NCI-H2081 (cell line): Measurements from ENCODE around the gene LRMDA.

Experiments
- DNase-seq, 2 experiments: peaks; one replicate each; lab custom pipeline; 2025; lab: John Stamatoyannopoulos, UW

LRMDA gene

DNA sequence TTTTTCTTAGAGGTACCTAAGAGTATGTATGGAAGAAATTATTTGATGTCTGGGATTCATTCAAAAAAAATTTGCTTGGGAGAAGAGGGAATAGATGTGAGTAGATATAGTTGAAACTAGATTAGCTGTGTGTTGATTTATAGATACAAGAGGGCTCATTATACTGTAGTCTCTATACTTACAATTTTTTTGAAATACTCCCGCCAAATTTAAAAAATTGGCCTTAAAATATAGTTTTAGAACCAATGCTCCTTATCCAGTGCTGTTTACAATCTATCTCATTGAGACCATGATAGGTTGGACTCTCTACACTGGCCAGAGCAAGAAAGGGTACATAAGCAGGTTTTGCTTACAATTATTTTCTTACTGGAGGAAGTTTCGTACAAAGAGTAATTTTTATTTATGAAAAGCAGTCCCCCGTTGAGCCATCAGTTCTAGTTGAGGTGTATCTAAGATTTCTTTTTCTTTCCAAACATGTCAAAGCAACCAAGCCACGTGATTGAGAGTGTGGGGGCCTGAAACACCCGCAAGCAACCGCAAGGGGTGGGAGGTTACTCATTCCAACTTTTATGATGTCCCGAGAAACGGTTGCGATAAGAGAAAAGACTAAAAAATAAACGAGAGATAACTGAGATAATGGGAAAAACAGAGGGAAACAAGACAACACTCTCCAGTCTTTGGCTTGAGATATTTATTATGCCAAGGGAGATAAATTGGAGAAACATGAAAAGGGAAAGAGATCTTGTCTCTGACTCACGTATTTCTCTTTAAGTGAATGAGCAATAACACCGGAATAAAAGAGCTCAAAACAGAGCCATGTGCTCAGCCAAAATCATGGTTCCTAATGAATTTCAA, 729.2 kb downstream of the LRMDA start:
- DNase-seq = no peak

- DNase-seq = no peak
Measured at GRCh38 chr10:76161301-76161582, 729.8 kb downstream of the LRMDA start.

DNA sequence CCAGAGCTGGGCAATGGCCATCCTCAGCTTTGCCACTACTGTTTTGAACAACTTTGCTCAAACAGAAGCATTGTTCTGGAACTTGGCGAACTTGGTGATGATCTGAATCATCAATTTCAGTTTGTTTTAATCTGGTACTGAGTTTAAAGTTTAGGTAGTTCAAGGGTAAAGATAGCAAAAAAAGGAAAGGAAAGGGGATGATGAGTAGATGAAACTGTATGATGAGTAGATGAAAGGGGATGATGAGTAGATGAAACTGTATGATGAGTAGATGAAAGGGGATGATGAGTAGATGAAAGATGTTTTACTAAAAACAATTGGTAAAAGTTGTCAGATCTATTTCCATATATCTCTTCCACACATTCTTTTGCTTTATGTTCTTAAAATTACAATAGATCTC, 737.0 kb downstream of the LRMDA start:
- no peak for DNase-seq

GRCh38 chr10:76169246-76169645, 737.8 kb downstream of the LRMDA start:
- no peak for DNase-seq

- no peak for DNase-seq
Measured at GRCh38 chr10:76172020-76172419, 740.6 kb downstream of the LRMDA start.

DNA sequence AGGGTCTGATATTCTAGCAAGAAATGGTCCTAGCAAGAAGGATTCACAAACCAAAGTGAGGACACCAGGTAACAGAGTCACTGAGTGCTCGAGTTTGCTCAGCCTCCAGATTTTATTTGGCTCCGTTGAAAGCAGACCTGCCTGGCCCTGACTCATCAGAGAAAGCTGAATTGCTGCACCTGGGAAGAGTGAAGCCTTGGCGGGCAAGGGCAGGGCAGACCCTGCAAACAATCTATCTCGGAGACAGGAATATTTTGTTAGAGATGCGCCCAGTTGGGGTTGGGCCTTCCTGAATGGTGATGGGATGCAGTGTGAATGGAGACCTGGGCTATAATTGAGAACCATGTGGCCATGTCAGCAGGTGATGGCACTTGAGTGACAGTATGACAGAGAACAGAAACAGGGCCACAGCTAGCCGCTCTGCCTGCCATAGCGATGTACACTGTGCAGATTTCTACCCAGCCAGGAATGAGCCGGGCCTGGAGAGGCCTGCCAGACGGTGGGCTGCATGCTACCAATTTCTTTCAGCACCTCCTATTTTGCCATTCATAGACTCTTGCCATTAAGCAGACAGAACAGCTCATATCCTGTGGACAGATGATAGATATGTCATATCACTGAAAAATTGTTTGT, 744.2 kb downstream of the LRMDA start:
- no peak for DNase-seq

- DNase-seq = no peak
Measured at GRCh38 chr10:76176166-76176550, 744.7 kb downstream of the LRMDA start.

DNA sequence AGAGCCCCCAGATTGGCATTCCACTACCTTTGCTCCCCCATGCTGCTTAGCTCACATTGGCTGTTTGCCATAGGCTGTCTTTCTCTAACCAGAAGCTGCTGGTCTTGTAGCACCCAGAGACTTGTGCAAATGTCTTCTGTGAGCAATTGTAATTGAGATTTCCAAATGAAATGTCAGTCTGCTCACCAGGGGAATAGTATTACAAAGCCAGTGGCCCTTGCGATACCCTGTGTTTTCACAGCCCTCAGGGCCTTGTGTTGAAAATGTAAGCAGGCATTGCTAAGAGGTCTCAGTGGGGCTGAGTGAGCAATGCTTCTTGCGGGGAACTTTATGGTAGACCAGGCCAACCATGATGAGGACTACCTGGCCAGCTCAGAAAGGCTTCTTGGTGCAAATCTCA, 746.5 kb downstream of the LRMDA start:
- DNase-seq = no peak

GRCh38 chr10:76178532-76179292, 747.3 kb downstream of the LRMDA start:
- DNase-seq = no peak

DNA sequence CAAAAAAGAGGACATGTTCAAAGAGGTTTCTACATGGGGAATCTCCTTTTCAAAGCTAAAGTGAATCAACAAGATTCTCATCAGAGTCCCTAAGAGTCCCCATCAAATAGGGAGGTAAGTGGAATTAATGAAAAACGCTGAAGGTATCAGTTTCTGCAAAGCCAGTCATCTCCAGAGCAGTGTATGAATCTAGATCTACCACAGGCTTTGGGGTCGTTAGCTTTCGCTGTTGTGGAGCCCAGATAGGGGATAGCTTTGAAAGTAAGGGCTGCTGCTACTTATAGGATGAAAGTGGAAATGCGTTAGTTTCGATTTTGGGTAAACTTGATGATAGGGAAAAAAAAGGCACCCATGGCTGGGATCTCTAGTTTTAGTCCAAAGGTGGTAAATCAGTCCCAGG, 748.4 kb downstream of the LRMDA start:
- DNase-seq = no peak

GRCh38 chr10:76184647-76185046, 753.2 kb downstream of the LRMDA start:
- DNase-seq = no peak

- no peak for DNase-seq
Measured at GRCh38 chr10:76185471-76186301, 754.3 kb downstream of the LRMDA start.

DNA sequence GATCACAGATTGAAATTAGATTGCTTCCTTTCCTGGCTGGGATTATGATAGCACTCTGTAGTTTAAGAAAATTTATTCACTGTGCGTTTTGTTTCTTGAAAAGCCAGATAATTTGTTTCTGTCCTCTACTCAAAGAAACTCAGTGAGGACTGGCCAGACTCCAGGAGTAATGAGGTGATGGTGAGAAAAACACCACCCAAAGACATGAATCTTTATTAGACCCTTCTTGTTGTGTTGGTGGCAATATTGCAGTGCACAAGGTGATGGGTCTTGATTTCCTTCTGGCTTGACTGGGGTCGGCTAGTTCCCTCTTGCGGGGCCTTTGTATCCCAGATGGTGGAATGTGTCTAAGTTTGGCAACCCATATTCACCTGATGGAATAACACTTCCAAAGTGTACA, 756.8 kb downstream of the LRMDA start:
- DNase-seq = no peak

DNA sequence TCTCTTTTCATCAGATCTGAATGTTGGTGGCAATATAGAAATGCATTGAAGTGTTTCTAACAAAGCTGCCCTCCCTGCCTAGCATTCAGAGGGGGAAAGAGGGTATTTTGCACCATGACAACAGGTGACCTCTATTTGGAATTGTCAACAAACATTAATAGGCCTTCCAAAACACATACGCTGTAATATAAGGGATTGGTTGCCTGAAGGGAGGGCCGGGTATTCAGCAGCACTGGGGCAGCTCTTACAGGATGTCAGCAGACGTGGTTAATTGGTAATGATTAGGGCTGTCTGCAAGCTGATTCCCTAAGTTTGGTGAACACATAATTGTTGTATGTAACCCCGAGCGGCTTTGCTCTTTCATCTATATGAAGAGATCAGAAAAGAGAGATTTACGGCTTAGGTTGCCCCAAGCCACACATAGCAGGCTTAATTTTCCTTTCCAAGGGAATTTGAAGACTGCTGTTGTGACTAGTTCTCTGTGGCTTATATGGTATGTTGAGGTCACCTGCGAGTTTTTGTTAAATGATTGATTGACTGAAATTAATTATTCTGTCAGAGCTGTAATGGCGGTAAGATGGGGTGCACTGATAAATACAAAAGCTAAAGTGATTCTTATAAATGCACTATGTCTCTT, 759.3 kb downstream of the LRMDA start:
- DNase-seq = peak; percentile 57 to 82

DNA sequence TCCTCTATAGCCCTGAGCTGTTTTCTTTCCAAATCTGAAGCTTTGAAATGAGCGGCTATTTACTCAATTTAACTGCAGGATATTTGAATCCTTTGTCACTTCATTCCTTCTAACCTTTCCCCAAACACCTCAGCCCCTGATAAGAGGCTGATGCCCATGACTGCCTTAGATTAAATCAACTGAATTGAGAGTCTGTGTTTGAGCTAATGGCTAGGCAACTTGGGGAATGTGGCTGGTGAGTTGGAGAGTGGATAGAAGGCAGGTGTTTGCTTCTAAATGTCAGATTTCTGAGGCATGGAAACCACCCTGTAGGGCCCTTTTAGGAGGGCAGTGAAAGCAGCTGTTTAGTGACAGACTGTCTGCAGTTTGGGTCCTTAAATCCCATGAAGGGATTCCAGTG, 759.9 kb downstream of the LRMDA start:
- DNase-seq = peak in 1 of 2 experiments; percentile 8

GRCh38 chr10:76192151-76192550, 760.7 kb downstream of the LRMDA start:
- DNase-seq = no peak

DNA sequence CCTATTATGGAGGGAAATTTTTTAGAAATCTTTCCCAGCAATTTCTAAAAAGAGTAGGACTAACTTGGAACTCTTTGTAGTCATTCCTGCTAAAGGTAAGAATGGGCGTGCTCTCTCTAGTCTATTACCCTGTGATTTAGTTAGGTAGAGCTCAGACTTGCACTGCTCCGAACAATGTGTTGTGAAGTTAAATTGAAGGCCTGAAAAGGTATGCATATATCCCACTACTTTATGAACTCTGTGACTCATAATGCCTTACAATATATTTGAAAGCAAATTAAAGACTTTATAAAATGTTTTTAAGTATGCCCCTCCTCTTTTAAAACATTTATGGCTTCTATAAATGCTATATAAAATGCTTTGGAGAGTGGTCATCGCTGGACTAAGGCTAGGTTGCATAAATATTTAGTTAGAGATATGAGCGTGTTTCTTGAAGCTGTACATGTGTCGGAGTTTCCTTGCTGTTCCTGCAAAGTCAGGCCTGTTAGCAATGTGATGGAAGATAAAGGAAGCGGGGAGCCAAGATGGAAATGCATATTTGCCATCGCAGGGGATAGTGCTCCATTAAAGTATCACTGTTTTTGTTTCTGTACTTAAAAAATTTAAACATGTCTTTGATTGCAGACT, 761.4 kb downstream of the LRMDA start:
- no peak for DNase-seq

DNA sequence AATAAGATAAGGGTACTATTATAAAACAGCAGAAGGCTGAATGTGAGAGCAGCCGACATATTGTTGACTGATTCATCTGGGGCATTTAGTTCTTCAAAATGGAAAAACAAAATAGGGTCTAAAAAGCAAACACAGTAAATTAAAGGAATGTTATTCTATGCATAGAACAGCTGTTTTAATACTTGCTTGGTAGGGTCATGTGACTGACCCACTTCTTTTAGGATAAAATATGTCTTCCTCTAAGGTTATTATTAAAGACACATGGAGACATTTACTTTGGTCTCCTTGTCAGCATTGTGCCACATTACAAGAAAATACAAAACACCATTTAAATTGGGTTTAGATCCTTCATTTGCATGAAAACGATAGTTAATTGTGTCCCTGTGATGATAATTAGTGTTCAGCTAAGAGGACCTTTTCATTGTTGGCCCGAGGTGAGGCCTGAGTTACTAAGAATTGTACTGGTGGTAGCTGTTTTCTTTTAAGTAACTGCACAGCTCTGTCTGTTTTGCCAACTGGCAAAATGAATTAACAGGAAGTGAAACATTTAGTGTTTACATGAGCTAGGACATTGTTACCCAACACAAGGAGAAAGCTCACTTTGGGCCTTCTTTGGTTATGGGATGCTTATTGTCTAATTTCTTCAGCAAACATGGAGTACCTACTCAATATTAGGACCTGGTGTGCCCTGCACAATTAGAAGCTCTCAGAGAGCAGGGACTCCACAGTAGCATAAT, 764.4 kb downstream of the LRMDA start:
- DNase-seq = no peak

DNA sequence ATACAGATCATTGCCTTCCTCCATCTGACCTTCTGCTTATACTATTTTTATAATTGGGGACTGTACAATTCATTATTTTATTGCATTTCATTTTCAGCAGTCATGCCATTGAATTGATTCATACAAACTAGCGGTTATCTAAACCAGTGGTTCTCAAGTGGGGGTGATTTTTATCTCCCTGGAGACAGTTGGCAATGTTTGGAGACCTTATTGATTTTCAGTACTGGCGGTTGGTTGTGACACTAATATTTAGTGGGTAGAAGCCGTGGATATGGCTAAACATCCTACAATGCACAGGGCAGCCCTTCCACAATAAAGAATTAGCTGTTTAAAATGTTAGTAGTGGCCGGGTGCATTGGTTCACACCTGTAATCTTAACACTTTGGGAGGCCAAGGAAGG, 765.9 kb downstream of the LRMDA start:
- no peak for DNase-seq

DNA sequence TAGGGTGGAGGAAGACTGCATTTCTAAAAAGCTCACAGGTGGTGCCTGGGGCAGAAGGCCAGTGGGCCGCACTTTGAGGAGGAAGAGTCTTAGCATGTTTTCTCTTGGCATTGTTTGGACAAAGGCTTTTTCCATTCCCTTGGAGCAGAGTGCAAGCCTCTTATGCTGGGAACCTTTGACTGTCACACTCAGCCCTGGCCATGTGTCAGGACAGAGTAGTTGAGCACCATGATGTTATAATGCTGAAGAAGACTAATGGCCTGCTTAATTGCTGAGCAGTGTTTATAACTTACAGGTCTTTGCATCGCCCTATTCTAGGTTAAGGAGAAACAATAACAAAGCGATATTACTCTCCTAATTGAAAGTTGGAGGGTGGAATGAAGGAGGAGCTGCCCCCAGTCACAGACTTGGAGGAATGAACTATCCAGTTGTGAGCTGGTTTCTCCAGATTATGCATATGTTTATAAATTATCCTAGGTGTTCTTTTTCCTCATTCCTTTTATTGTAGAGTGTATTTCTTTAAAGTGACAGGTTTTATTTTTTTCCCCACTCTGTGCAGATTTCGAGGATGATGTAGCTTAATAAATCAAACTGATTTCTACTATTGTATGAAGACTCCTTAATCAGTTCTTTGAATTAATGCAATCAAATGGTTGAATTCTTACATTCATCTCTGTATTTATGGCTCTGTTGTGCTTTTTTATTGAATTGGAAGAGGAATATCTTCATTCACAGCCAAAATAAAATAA, 767.0 kb downstream of the LRMDA start:
- no peak for DNase-seq
